IPS-15b (cell line): ENCODE measurements around the gene COQ2.
"Not testable (repeated sequence)": the region's sequence is repeated elsewhere in the genome, so short reads cannot be mapped to it uniquely, and the experiment has no call there.

Source experiments
- H3K27me3 ChIP-seq: one replicate; pipeline ENCODE4 v1.6.1; 2013; ENCODE audit warnings: low read length; ENCODE audit not compliant: control insufficient read depth, insufficient read depth
- H3K36me3 ChIP-seq: one replicate; pipeline ENCODE4 v1.6.1; 2013; ENCODE audit warnings: low read length; ENCODE audit not compliant: control insufficient read depth, insufficient read depth
- H3K4me1 ChIP-seq: one replicate; pipeline ENCODE4 v1.6.1; 2013; ENCODE audit warnings: mild to moderate bottlenecking, low read length; ENCODE audit not compliant: control insufficient read depth, insufficient read depth
- H3K4me3 ChIP-seq: one replicate; pipeline ENCODE4 v1.5.1; 2013; ENCODE audit warnings: low read depth, low read length
- H3K9ac ChIP-seq: one replicate; pipeline ENCODE4 v1.6.1; 2013; ENCODE audit warnings: low read depth, mild to moderate bottlenecking, low read length
- H3K9me3 ChIP-seq: one replicate; pipeline ENCODE4 v1.6.1; 2013; ENCODE audit warnings: mild to moderate bottlenecking, low read length; ENCODE audit not compliant: control insufficient read depth, insufficient read depth

COQ2 gene

DNA sequence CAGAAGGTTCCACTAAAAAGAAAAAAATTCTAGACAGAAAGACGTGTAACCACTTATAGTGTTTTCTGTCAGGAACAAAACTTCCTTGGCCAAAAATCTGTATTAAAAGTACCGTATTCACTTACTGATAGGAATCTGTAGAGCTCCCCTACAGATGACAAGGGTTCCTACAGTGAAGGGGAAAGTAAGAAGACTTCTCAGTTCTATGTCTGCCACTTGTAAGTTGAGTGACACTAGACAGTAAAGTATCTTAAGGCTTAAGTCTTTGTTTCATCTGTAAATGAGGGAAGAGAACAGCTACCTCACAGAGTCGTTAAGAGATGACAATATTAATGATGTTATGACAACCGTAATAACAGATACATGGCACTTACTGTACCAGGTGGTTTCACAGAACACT lies 3.3 kb downstream of the COQ2 start:
- no peaks in the 10 kb centered on the region for H3K36me3 ChIP-seq
- no peak overlapping the region for H3K9ac ChIP-seq
- no peaks in the 10 kb centered on the region for H3K9me3 ChIP-seq
- H3K27me3 ChIP-seq = peaks cover 13% of the 10 kb centered on the region
- peaks cover 6% of the 10 kb centered on the region for H3K4me1 ChIP-seq
- H3K4me3 ChIP-seq = no peak overlapping the region

DNA sequence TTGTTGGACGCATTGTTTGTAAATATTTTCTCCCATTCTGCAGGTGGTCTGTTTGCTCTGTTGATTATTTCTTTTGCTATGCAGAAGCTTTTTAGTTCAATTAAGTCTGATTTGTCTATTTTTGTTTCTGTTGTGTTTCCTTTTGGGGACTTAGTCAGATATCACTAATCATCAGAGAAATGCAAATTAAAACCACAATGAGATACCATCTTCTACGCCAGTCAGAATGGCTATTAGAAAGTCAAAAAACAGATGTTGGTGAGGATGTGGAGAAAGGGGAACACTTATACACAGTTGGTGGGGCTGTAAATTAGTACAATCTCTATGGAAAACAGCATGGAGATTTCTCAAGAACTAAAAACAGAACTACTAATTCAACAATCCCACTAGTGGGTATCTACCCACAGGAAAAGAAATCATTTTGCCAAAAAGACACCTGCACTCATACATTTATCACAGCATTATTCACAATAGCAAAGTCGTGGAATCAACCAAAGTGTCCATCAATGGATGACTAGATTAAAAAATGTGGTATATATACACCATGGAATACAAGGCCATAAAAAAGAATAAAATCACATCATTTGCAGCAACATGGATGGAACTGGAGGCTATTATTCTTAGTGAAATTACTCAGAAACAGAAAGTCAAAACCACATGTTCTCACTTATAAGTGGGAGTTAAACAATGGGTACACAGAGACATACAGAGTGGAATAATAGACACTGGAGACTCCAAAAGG lies 8.1 kb downstream of the COQ2 start:
- H3K4me1 ChIP-seq = no peaks in the 10 kb centered on the region
- no peak overlapping the region for H3K4me3 ChIP-seq
- H3K27me3 ChIP-seq = no peaks in the 10 kb centered on the region

GRCh38 chr4:83273926-83274325 lies 10.7 kb downstream of the COQ2 start:
- not testable (repeated sequence) for H3K9me3 ChIP-seq, H3K36me3 ChIP-seq, H3K9ac ChIP-seq, H3K4me1 ChIP-seq, H3K4me3 ChIP-seq, H3K27me3 ChIP-seq

More for the DNA sequence above, 8.1 kb downstream of the COQ2 start:
- no peaks in the 10 kb centered on the region for H3K9me3 ChIP-seq
- no peaks in the 10 kb centered on the region for H3K36me3 ChIP-seq
- H3K9ac ChIP-seq = no peak overlapping the region

DNA sequence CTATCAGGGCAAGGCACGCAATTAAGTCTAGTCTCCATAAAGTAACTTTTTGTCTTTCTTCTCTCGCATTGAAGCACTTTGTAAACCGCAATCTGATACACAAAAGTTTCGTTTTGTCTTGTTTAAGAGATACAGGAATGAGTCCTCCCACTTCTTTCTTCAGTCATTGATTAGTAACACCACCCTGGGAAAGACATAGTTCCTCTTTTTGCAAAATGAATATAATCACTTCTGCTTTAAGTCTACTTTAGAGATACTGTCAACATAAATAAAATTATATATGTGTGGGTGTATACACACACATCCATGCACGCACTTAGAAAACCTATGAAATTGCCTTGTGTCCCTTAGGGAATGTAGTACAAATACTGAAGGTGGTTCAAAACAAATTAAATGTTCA lies 11.7 kb downstream of the COQ2 start:
- H3K36me3 ChIP-seq = no peaks in the 10 kb centered on the region
- no peaks in the 10 kb centered on the region for H3K27me3 ChIP-seq
- H3K9ac ChIP-seq = no peak overlapping the region
- no peaks in the 10 kb centered on the region for H3K4me1 ChIP-seq
- no peaks in the 10 kb centered on the region for H3K9me3 ChIP-seq
- H3K4me3 ChIP-seq = no peak overlapping the region

- H3K36me3 ChIP-seq = no peaks in the 10 kb centered on the region
- no peak overlapping the region for H3K4me3 ChIP-seq
- H3K9me3 ChIP-seq = no peaks in the 10 kb centered on the region
- H3K4me1 ChIP-seq = no peaks in the 10 kb centered on the region
- no peak overlapping the region for H3K9ac ChIP-seq
- H3K27me3 ChIP-seq = no peaks in the 10 kb centered on the region
Measured at GRCh38 chr4:83269256-83269655, 15.3 kb downstream of the COQ2 start.

- H3K36me3 ChIP-seq = no peaks in the 10 kb centered on the region
- no peak overlapping the region for H3K9ac ChIP-seq
- H3K27me3 ChIP-seq = no peaks in the 10 kb centered on the region
- no peaks in the 10 kb centered on the region for H3K4me1 ChIP-seq
- no peak overlapping the region for H3K4me3 ChIP-seq
- H3K9me3 ChIP-seq = no peaks in the 10 kb centered on the region
Measured at GRCh38 chr4:83268491-83268890, 16.1 kb downstream of the COQ2 start.

GRCh38 chr4:83267830-83268475 lies 16.6 kb downstream of the COQ2 start:
- Histone ChIP-seq H3K27me3 (no peaks in the 10 kb centered on the region), H3K9me3 (no peaks in the 10 kb centered on the region), H3K4me1 (no peaks in the 10 kb centered on the region), H3K9ac (no peak overlapping the region), H3K36me3 (no peaks in the 10 kb centered on the region), H3K4me3 (no peak overlapping the region)

DNA sequence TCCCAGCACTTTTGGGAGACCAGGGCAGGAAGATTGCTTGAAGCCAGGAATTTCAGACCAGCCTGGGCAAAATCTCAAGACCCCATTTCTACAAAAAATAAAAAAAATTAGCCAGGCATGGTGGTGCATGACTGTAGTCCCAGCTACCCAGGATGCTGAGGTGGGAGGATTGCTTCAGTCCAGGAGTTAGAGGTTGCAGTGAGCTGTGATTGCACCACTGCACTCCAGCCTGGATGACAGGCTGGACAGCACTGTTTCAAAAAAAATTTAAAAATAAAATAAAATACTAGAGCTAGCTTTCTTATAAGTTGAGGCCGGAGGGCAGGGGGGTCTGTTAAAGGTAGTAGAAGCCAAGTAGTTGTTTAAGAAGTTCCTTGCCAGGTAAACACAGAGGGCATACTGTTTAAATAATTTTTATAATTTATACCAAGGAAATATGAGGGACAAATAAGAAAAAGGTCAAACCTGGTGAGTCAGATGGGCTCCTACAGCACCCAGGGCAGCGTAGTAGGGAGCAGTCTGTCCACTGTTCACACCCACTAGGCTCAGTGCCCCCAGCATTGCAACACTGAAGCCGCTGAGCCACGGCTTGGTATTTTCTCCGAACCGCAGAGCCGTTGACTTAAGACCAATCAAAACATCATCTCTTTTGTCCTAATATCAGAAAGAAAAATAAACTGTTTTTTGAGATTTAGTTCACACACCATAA lies 17.3 kb downstream of the COQ2 start:
- Histone ChIP-seq H3K9ac (no peak overlapping the region), H3K4me1 (no peaks in the 10 kb centered on the region), H3K27me3 (no peaks in the 10 kb centered on the region), H3K36me3 (no peaks in the 10 kb centered on the region), H3K4me3 (no peak overlapping the region), H3K9me3 (no peaks in the 10 kb centered on the region)

- no peaks in the 10 kb centered on the region for H3K36me3 ChIP-seq
- no peak overlapping the region for H3K9ac ChIP-seq
- H3K9me3 ChIP-seq = no peaks in the 10 kb centered on the region
Measured at GRCh38 chr4:83266689-83267088, 17.9 kb downstream of the COQ2 start.

GRCh38 chr4:83263106-83263505 lies 21.5 kb downstream of the COQ2 start:
- no peak overlapping the region for H3K9ac ChIP-seq
- H3K4me1 ChIP-seq = no peaks in the 10 kb centered on the region
- no peaks in the 10 kb centered on the region for H3K27me3 ChIP-seq
- H3K36me3 ChIP-seq = no peaks in the 10 kb centered on the region
- no peaks in the 10 kb centered on the region for H3K9me3 ChIP-seq
- H3K4me3 ChIP-seq = no peak overlapping the region

More at GRCh38 chr4:83266689-83267088, 17.9 kb downstream of the COQ2 start:
- H3K4me1 ChIP-seq = no peaks in the 10 kb centered on the region
- H3K27me3 ChIP-seq = no peaks in the 10 kb centered on the region
- no peak overlapping the region for H3K4me3 ChIP-seq

GRCh38 chr4:83262682-83263081 lies 21.9 kb downstream of the COQ2 start:
- H3K36me3 ChIP-seq = no peaks in the 10 kb centered on the region
- no peak overlapping the region for H3K9ac ChIP-seq
- H3K4me3 ChIP-seq = no peak overlapping the region

GRCh38 chr4:83261307-83261706 lies 23.3 kb downstream of the COQ2 start:
- no peak overlapping the region for H3K9ac ChIP-seq
- no peaks in the 10 kb centered on the region for H3K4me1 ChIP-seq
- no peaks in the 10 kb centered on the region for H3K36me3 ChIP-seq
- no peaks in the 10 kb centered on the region for H3K9me3 ChIP-seq
- no peaks in the 10 kb centered on the region for H3K27me3 ChIP-seq
- no peak overlapping the region for H3K4me3 ChIP-seq

More at GRCh38 chr4:83262682-83263081, 21.9 kb downstream of the COQ2 start:
- no peaks in the 10 kb centered on the region for H3K4me1 ChIP-seq
- H3K9me3 ChIP-seq = no peaks in the 10 kb centered on the region
- no peaks in the 10 kb centered on the region for H3K27me3 ChIP-seq
